SK-N-SH (cell line): Measurements from ENCODE around the gene TP63. TPM values are rescaled to one million over a fixed set of nuclear protein-coding genes. Genes with fewer than 3 reads are reported as not detected.
"Not testable (repeated sequence)": the region's sequence is repeated elsewhere in the genome, so short reads cannot be mapped to it uniquely, and the experiment has no call there.

ENCODE experiments used
- CTCF ChIA-PET: fragments of 300-600, 350-600 bp; formaldehyde crosslinking; extraction: SDS; loops from one replicate; lab custom pipeline; 2021; lab: Yijun Ruan, JAX
- POLR2A ChIA-PET: fragments of 350-600 bp; sonication (Branson Sonifier 250); formaldehyde crosslinking; extraction: SDS; loops from one replicate; lab custom pipeline; 2020; ENCODE audit warnings: antibody characterized with exemption, inconsistent platforms; lab: Yijun Ruan, JAX
- DNase-seq: peaks from one replicate; pipeline ENCODE4 v3.0.0; 2012
- H2AFZ ChIP-seq: fragments of 200-600 bp; sonication (generic); 2 replicates; pipeline ENCODE4 v1.8.1; 2016; ENCODE audit warnings: antibody characterized with exemption, mild to moderate bottlenecking, low read depth
- H3F3A ChIP-seq: fragments of 200-600 bp; sonication (generic); replicated peaks from 2 replicates; pipeline ENCODE3; 2016; ENCODE audit warnings: antibody characterized with exemption, mild to moderate bottlenecking; ENCODE audit not compliant: insufficient read depth
- H3K27ac ChIP-seq, 2 experiments: fragments of 200-500 bp in 1 of 2; fragments of 200-600 bp in 1 of 2; sonication (Bioruptor generic) in 1 of 2; sonication (generic), shearing (Covaris generic) in 1 of 2; 2 replicates each; pipeline versions ENCODE4 v1.5.1 to v1.6.1; 2014 to 2016; ENCODE audit warnings: low read depth in 2 of 2, inconsistent platforms in 1 of 2, low read length in 1 of 2, mild to moderate bottlenecking in 1 of 2, mixed read lengths in 1 of 2
- H3K27me3 ChIP-seq: fragments of 200-600 bp; sonication (generic), shearing (Covaris generic); 2 replicates; pipeline ENCODE4 v1.6.1; 2016; ENCODE audit warnings: mixed run types; ENCODE audit not compliant: insufficient read depth
- H3K36me3 ChIP-seq, 2 experiments: fragments of 200-500 bp in 1 of 2; fragments of 200-600 bp in 1 of 2; sonication (Bioruptor generic) in 1 of 2; sonication (generic) in 1 of 2; replicated peaks in 1 of 2; 2 replicates each; pipeline versions ENCODE3 to v1.5.1; 2014 to 2016; ENCODE audit warnings: low read length in 1 of 2, mild to moderate bottlenecking in 1 of 2; ENCODE audit not compliant: insufficient read depth in 2 of 2, control insufficient read depth in 1 of 2
- H3K4me1 ChIP-seq, 2 experiments: fragments of 200-500 bp in 1 of 2; fragments of 200-600 bp in 1 of 2; sonication (Bioruptor generic) in 1 of 2; sonication (generic), shearing (Covaris generic) in 1 of 2; 2 replicates each; pipeline versions ENCODE4 v1.5.1 to v1.6.1; 2014 to 2016; ENCODE audit warnings: low read depth in 1 of 2, low read length in 1 of 2, mixed run types in 1 of 2; ENCODE audit not compliant: insufficient read depth in 2 of 2, control insufficient read depth in 1 of 2
- H3K4me2 ChIP-seq: fragments of 200-600 bp; sonication (generic), shearing (Covaris generic); 2 replicates; pipeline ENCODE4 v1.6.1; 2017; ENCODE audit warnings: mixed run types
- H3K4me3 ChIP-seq, 2 experiments: fragments of 200-500 bp in 1 of 2; fragments of 200-600 bp in 1 of 2; sonication (Bioruptor generic) in 1 of 2; sonication (generic), shearing (Covaris generic) in 1 of 2; 2 replicates each; pipeline versions ENCODE4 v1.5.1 to v1.8.1; 2014 to 2016; ENCODE audit warnings: low read depth in 2 of 2, inconsistent platforms in 1 of 2, low read length in 1 of 2, mild to moderate bottlenecking in 1 of 2, mixed read lengths in 1 of 2, moderate library complexity in 1 of 2
- H3K79me2 ChIP-seq: fragments of 200-600 bp; sonication (generic); 2 replicates; pipeline ENCODE4 v1.8.1; 2017; ENCODE audit warnings: mild to moderate bottlenecking; ENCODE audit not compliant: insufficient read depth
- H3K9ac ChIP-seq: fragments of 200-600 bp; sonication (generic); 2 replicates; pipeline ENCODE4 v1.6.1; 2017; ENCODE audit warnings: mixed run types
- H3K9me2 ChIP-seq: fragments of 200-600 bp; sonication (generic); 2 replicates; pipeline ENCODE4 v1.6.1; 2017; ENCODE audit warnings: mixed run types
- H3K9me3 ChIP-seq: fragments of 200-600 bp; sonication (generic); 2 replicates; pipeline ENCODE4 v1.6.1; 2017; ENCODE audit warnings: mixed run types, mild to moderate bottlenecking, moderate library complexity
- H4K20me1 ChIP-seq: fragments of 200-600 bp; sonication (generic); 2 replicates; pipeline ENCODE4 v1.6.1; 2017; ENCODE audit warnings: mild to moderate bottlenecking, mixed run types; ENCODE audit not compliant: insufficient read depth
- CTCF ChIP-seq: fragments of 200-600 bp; sonication (generic); IDR thresholded peaks from 2 replicates; pipeline ENCODE4 v1.6.1; 2017; ENCODE audit warnings: antibody characterized with exemption, mild to moderate bottlenecking, moderate library complexity
- ELF1 ChIP-seq: IDR thresholded peaks from 2 replicates; pipeline ENCODE4 v1.4.0; 2012
- FOXM1 ChIP-seq: IDR thresholded peaks from 2 replicates; pipeline ENCODE4 v1.4.0; 2012; ENCODE audit warnings: low read depth, mild to moderate bottlenecking
- GABPA ChIP-seq: IDR thresholded peaks from 2 replicates; pipeline ENCODE4 v1.4.0; 2012; ENCODE audit warnings: low read depth, mild to moderate bottlenecking
- IRF3 ChIP-seq: fragments of 150-350 bp; IDR thresholded peaks from 2 replicates; pipeline ENCODE4 v1.6.1; 2016; ENCODE audit warnings: mild to moderate bottlenecking, low read depth, low read length
- MAX ChIP-seq: IDR thresholded peaks from 2 replicates; pipeline ENCODE4 v1.4.0; 2012; ENCODE audit warnings: low read depth
- NFIC ChIP-seq: IDR thresholded peaks from 2 replicates; pipeline ENCODE4 v1.4.0; 2012; ENCODE audit warnings: borderline replicate concordance
- PBX3 ChIP-seq: IDR thresholded peaks from 2 replicates; pipeline ENCODE4; 2012
- POLR2AphosphoS5 ChIP-seq: IDR thresholded peaks from 2 replicates; pipeline ENCODE4 v1.6.1; 2012; ENCODE audit warnings: low read depth, low read length
- RAD21 ChIP-seq: IDR thresholded peaks from 2 replicates; pipeline ENCODE4 v1.6.1; 2012; ENCODE audit warnings: mild to moderate bottlenecking, low read length
- RFX5 ChIP-seq: IDR thresholded peaks from 2 replicates; pipeline ENCODE4 v1.6.1; 2012; ENCODE audit warnings: mild to moderate bottlenecking, improper control_type of control experiment, low read length
- RXRA ChIP-seq: IDR thresholded peaks from 2 replicates; pipeline ENCODE4 v1.4.0; 2012; ENCODE audit warnings: low read depth, mild to moderate bottlenecking, borderline replicate concordance
- TAF1 ChIP-seq: IDR thresholded peaks from 2 replicates; pipeline ENCODE4 v1.6.1; 2012; ENCODE audit warnings: low read depth, mild to moderate bottlenecking, low read length, moderate library complexity, borderline replicate concordance
- TCF12 ChIP-seq: IDR thresholded peaks from 2 replicates; pipeline ENCODE4 v1.4.0; 2012
- YY1 ChIP-seq: IDR thresholded peaks from 2 replicates; pipeline ENCODE4 v1.4.0; 2012; ENCODE audit warnings: low read depth, mild to moderate bottlenecking
- WGBS: methylation state at CpG from one replicate; pipeline ENCODE4 v1.1.6; 2017; ENCODE audit warnings: low lambda C conversion rate; 5-methylcytosine and 5-hydroxymethylcytosine counted together
- polyA plus RNA-seq, 3 experiments: library from polyadenylated mRNA; depleted of rRNA; stranded (reverse); fragments of >200 nt; gene quantifications; 2 replicates each; pipeline ENCODE4 v1.2.3, GENCODE V29; 2012

Gene TP63
- polyA plus RNA-seq, 1 of the 3 experiments (the other 2 are of a cell fraction), result not detected

GRCh38 chr3:189602471-189602870 lies 28.7 kb upstream of the TP63 start:
- POLR2A ChIA-PET, result no interaction called here
- TF ChIP-seq POLR2AphosphoS5 (no peak), CTCF (no peak), RFX5 (no peak), NFIC (no peak), TCF12 (no peak), FOXM1 (no peak), MAX (no peak)
- 18% methylated on average over 5 of the region's 5 CpGs for WGBS

GRCh38 chr3:189605717-189606116 lies 25.5 kb upstream of the TP63 start:
- no peak overlapping the region for H3K9ac ChIP-seq
- H2AFZ ChIP-seq, result no peak overlapping the region
- no peaks in the 10 kb centered on the region for H3K4me1 ChIP-seq
- H3K4me2 ChIP-seq, result no peak overlapping the region
- TF ChIP-seq IRF3 (no peak), RFX5 (no peak)
- no peak for DNase-seq
- CTCF ChIA-PET, result no interaction called here
- H3K9me2 ChIP-seq, result no peaks in the 10 kb centered on the region
- no peaks in the 10 kb centered on the region for H3F3A ChIP-seq
- no peak overlapping the region for H3K4me3 ChIP-seq
- no peaks in the 10 kb centered on the region for H3K27me3 ChIP-seq
- POLR2A ChIA-PET, result no interaction called here
- no peaks in the 10 kb centered on the region for H4K20me1 ChIP-seq
- H3K36me3 ChIP-seq, result no peaks in the 10 kb centered on the region
- H3K27ac ChIP-seq, result no peak overlapping the region
- WGBS, result 16% methylated on average over 2 of the region's 2 CpGs
- no peaks in the 10 kb centered on the region for H3K9me3 ChIP-seq
- no peaks in the 10 kb centered on the region for H3K79me2 ChIP-seq

More at GRCh38 chr3:189602471-189602870, 28.7 kb upstream of the TP63 start:
- Histone ChIP-seq H3K36me3 (no peaks in the 10 kb centered on the region), H3F3A (no peaks in the 10 kb centered on the region), H3K27me3 (no peaks in the 10 kb centered on the region), H3K9me2 (no peaks in the 10 kb centered on the region), H3K9me3 (no peaks in the 10 kb centered on the region), H3K9ac (no peak overlapping the region), H3K4me1 (no peaks in the 10 kb centered on the region), H3K4me2 (no peak overlapping the region), H2AFZ (no peak overlapping the region), H3K4me3 (no peak overlapping the region), H3K27ac (no peak overlapping the region), H3K79me2 (no peaks in the 10 kb centered on the region), H4K20me1 (no peaks in the 10 kb centered on the region)
- CTCF ChIA-PET, result no interaction called here
- DNase-seq, result no peak

- Histone ChIP-seq H4K20me1 (no peaks in the 10 kb centered on the region), H3K27me3 (no peaks in the 10 kb centered on the region), H3K79me2 (no peaks in the 10 kb centered on the region), H3F3A (no peaks in the 10 kb centered on the region), H3K9me3 (no peaks in the 10 kb centered on the region), H3K36me3 (no peaks in the 10 kb centered on the region), H3K4me1 (no peaks in the 10 kb centered on the region), H3K27ac (no peak overlapping the region), H3K9me2 (no peaks in the 10 kb centered on the region), H3K4me3 (no peak overlapping the region), H2AFZ (no peak overlapping the region), H3K4me2 (no peak overlapping the region), H3K9ac (no peak overlapping the region)
- CTCF ChIA-PET, result no interaction called here
- WGBS, result 62% methylated on average over 4 of the region's 4 CpGs
- TF ChIP-seq POLR2AphosphoS5 (no peak), YY1 (no peak), ELF1 (no peak), FOXM1 (no peak), GABPA (no peak), PBX3 (no peak), RXRA (no peak), RFX5 (no peak), RAD21 (no peak), TAF1 (no peak)
- DNase-seq, result no peak
- POLR2A ChIA-PET, result no interaction called here
These were observed 24.4 kb upstream of the TP63 start for GRCh38 chr3:189606774-189607173.

- H3K4me3 ChIP-seq, H3K9me3 ChIP-seq, H2AFZ ChIP-seq, POLR2A ChIA-PET, H3K9ac ChIP-seq, DNase-seq, H3K27ac ChIP-seq, H3K36me3 ChIP-seq, H3K27me3 ChIP-seq, H3F3A ChIP-seq, H3K4me1 ChIP-seq, CTCF ChIA-PET, H4K20me1 ChIP-seq, H3K4me2 ChIP-seq, H3K79me2 ChIP-seq, H3K9me2 ChIP-seq: not testable (repeated sequence)
- 0% methylated on average over 2 of the region's 2 CpGs for WGBS
These were observed 18.5 kb upstream of the TP63 start for GRCh38 chr3:189612641-189613040.
